NCI-H774 (cell line): Measurements from ENCODE around the gene TEX44.

Experiments used
- DNase-seq: peaks from one replicate; lab custom pipeline; 2025; lab: John Stamatoyannopoulos, UW

TEX44 gene

GRCh38 chr2:231633241-231633976 is 40.7 kb downstream of the TEX44 start:
- DNase-seq = no peak

GRCh38 chr2:231634412-231634811 is 41.7 kb downstream of the TEX44 start:
- DNase-seq = no peak

DNA sequence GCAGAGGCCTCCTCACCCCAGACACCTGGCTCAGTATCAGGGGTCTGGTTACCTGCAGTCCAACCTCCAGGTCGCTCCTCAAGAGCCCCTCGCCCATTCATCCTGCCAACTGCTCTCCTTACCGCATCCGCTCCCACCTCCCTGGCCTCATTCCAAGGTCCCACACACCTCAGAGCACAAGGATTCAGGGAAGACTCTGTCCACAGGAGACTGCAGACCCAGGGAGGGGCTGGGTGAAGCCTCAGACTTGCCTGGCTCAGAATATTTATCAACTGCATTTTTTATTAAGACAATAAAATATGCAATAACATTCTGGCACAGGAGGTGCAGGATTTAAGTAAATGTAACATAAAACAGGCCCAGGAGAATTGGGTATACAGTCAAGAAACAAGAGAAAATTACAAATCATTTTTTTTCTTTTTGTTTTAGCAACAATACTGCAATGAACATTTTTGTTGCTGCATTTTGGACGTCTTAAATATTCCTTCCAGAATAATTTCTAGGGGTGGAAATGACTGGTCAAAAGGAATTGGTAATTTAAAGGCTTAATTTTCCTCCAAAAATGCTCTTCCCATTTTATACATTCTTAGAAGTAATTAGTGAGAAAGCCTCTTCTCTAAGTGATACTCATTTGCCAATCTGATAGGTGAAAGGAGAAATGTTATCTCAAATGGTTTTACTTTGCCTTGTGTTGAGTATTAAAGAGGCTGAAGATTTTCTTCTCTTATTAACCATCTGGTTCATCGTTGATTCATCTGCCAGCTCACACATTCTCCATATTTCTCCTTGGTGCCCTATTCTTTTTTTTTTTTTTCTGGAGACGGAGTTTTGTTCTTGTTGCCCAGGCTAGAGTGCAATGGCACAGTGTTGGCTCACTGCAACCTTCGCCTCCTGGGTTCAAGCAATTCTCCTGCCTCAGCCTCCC is 42.5 kb downstream of the TEX44 start:
- DNase-seq = no peak

DNA sequence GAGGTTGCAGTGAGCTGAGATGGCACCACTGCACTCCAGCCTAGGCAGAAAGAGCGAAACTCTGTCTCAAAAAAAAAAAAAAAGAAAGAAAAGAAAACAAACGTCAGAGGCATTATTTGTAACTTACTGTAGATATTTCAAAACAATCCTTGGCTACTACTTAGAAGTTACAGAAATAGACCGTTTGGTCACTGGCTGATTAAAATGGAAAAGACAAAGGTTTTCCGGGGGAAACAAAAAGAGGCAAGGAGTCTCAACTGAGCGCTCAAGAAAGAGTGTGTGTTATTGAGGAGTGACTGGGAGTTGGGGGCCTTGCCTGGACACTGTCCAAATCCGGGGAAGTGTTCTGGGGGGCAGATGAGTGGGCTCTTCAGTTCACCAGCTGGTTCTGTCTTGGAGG is 47.6 kb downstream of the TEX44 start:
- no peak for DNase-seq

DNA sequence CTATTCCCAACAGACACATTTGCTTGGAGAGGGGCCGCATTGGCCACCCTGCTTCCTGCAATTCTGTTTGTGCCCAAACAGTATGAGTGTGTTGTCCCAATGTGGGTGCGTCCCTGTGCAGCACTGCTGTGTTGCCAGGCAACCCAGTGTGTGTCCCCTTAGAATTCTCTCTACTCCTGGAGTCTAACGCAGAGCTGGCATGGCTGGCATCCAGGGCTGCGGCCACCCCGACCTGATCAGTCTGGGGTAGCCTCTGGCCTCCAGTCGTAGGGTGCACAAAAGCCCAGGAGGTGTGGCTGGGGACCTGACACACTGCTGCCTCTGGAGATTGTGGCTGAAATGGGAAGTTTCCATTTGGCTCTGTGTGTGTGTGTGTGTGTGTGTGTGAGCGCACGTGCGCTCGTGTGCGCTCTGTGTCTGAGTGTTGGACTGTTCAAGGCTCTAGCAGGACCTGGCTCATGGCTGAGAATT is 48.0 kb downstream of the TEX44 start:
- peak; percentile 21 for DNase-seq

GRCh38 chr2:231642631-231643494 is 50.2 kb downstream of the TEX44 start:
- no peak for DNase-seq

- DNase-seq = no peak
Observed at GRCh38 chr2:231643495-231643888, 50.8 kb downstream of the TEX44 start.
